Transverse colon (tissue), 4 donors: ENCODE measurements around the gene DQX1. TPM values are rescaled to one million over a fixed set of nuclear protein-coding genes. Genes with fewer than 3 reads are reported as not detected.

Experiments
- DNase-seq: peaks from one replicate; pipeline ENCODE4 v3.0.0-alpha.2; 2019
- H3K27ac ChIP-seq, 4 donors: fragments of 200-600 bp; sonication (generic); 2 replicates each; pipeline ENCODE4 v1.5.1; 2016 to 2018; ENCODE audit warnings: inconsistent platforms in 4 of 4
- H3K27me3 ChIP-seq: fragments of 200-600 bp; sonication (generic); 2 replicates; pipeline ENCODE4 v1.5.1; 2017; ENCODE audit warnings: inconsistent platforms
- H3K36me3 ChIP-seq, 4 donors: fragments of 200-600 bp; sonication (generic); 2 replicates each; pipeline ENCODE4 v1.5.1; 2017 to 2019; ENCODE audit warnings: inconsistent platforms in 4 of 4
- H3K4me1 ChIP-seq, 4 donors: fragments of 200-600 bp; sonication (generic); 2 replicates each; pipeline ENCODE4 v1.5.1; 2017 to 2020; ENCODE audit warnings: inconsistent platforms in 4 of 4
- H3K4me3 ChIP-seq, 4 donors: fragments of 200-600 bp; sonication (generic); 1 replicate in 1 of 4; 2 replicates in 3 of 4; pipeline versions ENCODE4 v1.5.1 to v1.6.1; 2017 to 2019; ENCODE audit warnings: inconsistent platforms in 4 of 4
- H3K9me3 ChIP-seq, 2 donors: fragments of 200-600 bp; sonication (generic); 2 replicates each; pipeline ENCODE4 v1.5.1; 2017 to 2019; ENCODE audit warnings: inconsistent platforms in 2 of 2
- EP300 ChIP-seq: sonication (generic); formaldehyde crosslinking; IDR thresholded peaks from one replicate; pipeline ENCODE4 v1.6.1; 2017; ENCODE audit warnings: antibody characterized with exemption, low read depth
- POLR2A ChIP-seq: fragments of 450-650 bp; IDR thresholded peaks from one replicate; pipeline ENCODE4 v1.6.1; 2016; ENCODE audit warnings: antibody characterized with exemption, mild to moderate bottlenecking, moderate library complexity
- POLR2AphosphoS5 ChIP-seq, 3 donors: sonication (generic); formaldehyde crosslinking; IDR thresholded peaks; one replicate each; pipeline ENCODE4 v1.6.1; 2016; ENCODE audit warnings: antibody characterized with exemption in 3 of 3
- WGBS, 2 donors: methylation state at CpG; one replicate each; pipeline ENCODE4 v1.1.5; 2018; ENCODE audit warnings: low coverage in 1 of 2; 5-methylcytosine and 5-hydroxymethylcytosine counted together
- in situ Hi-C, 4 donors: fragments of 200-750 bp; cut with MboI; loops; one replicate each; pipeline versions ENCODE4 v1.15.0 to v1.15.1; 2017; ENCODE audit warnings: low sequenced_read_pairs in 3 of 4, low pct_ligation_motif_present in 1 of 4, low pct_unique_long_range_greater_than_20kb in 1 of 4
- intact Hi-C: fragments of 100-400 bp; cut with DNase I; formaldehyde crosslinking; loops from one replicate; pipeline ENCODE4 v1.15.1; 2023; ENCODE audit warnings: low total_unique reads
- total RNA-seq, 4 donors: library from RNA; depleted of rRNA; stranded (reverse); fragments of >200 nt; gene quantifications; one replicate each; pipeline ENCODE4 v1.1.0, GENCODE V29; 2016
- TF ChIP-seq, protein P1 (sequence below), 5 experiments: fragments of 200-600 bp in 3 of 5; fragments of 450-650 bp in 2 of 5; sonication (generic) in 3 of 5; IDR thresholded peaks; 1 replicate in 2 of 5; 2 replicates in 3 of 5; pipeline ENCODE4 v1.5.1; 2016 to 2017; ENCODE audit warnings: antibody characterized with exemption in 5 of 5, inconsistent platforms in 3 of 5, mild to moderate bottlenecking in 2 of 5, moderate library complexity in 1 of 5

The DQX1 gene
- total RNA-seq, 4 donors from 2014 or later: 32.4 to 194 (median 53.1) TPM

GRCh38 chr2:74502147-74502719, 23.8 kb downstream of the DQX1 start:
- Histone ChIP-seq H3K36me3 (no peaks in the 10 kb centered on the region), H3K27me3 (peaks cover 42% of the 10 kb centered on the region), H3K9me3 (no peaks in the 10 kb centered on the region), H3K27ac (peak overlapping the region; percentile 85 to 90 (median 86)), H3K4me1 (peaks cover 30 to 75% (median 61%) of the 10 kb centered on the region in 4 donors), H3K4me3 (peak overlapping the region; percentile 46 to 59 (median 51))
- intact Hi-C loops (no loop called here), in situ Hi-C loops (loop anchor here in 1 of 4 donors (5.0 kb wide), 1 partner anchor 75 kb away; no protein-coding TSS in a partner anchor)
- TF ChIP-seq EP300 (no peak), POLR2AphosphoS5 (IDR thresholded peaks at IDR 0.05) (peak in 2 of 3 donors; percentile 72 to 75), POLR2A (peak; percentile 1)
- peak; percentile 75 for DNase-seq
- WGBS, 2 donors: 21% methylated on average over 32 of the region's 32 CpGs; no CpG with 5 or more reads in 1 of the 2 donors

GRCh38 chr2:74501335-74502071, 24.5 kb downstream of the DQX1 start:
- Histone ChIP-seq H3K27ac (no peak overlapping the region), H3K36me3 (no peaks in the 10 kb centered on the region), H3K27me3 (peaks cover 42% of the 10 kb centered on the region), H3K9me3 (no peaks in the 10 kb centered on the region), H3K4me1 (peaks cover 27 to 71% (median 57%) of the 10 kb centered on the region in 4 donors), H3K4me3 (peak overlapping the region in 1 of 4 donors; percentile 54)
- TF ChIP-seq POLR2AphosphoS5 (IDR thresholded peaks at IDR 0.05) (no peak), POLR2A (no peak)
- TF ChIP-seq, protein P1, sequence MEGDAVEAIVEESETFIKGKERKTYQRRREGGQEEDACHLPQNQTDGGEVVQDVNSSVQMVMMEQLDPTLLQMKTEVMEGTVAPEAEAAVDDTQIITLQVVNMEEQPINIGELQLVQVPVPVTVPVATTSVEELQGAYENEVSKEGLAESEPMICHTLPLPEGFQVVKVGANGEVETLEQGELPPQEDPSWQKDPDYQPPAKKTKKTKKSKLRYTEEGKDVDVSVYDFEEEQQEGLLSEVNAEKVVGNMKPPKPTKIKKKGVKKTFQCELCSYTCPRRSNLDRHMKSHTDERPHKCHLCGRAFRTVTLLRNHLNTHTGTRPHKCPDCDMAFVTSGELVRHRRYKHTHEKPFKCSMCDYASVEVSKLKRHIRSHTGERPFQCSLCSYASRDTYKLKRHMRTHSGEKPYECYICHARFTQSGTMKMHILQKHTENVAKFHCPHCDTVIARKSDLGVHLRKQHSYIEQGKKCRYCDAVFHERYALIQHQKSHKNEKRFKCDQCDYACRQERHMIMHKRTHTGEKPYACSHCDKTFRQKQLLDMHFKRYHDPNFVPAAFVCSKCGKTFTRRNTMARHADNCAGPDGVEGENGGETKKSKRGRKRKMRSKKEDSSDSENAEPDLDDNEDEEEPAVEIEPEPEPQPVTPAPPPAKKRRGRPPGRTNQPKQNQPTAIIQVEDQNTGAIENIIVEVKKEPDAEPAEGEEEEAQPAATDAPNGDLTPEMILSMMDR (IDR thresholded peaks at IDR 0.05): no peak
- WGBS, 2 donors: 84 to 91% methylated on average over 6 to 18 of the region's 18 CpGs
- no peak for DNase-seq
- in situ Hi-C loops (loop anchor here in 1 of 4 donors (5.0 kb wide), 1 partner anchor 76 kb away; no protein-coding TSS in a partner anchor), intact Hi-C loops (no loop called here)

DNA sequence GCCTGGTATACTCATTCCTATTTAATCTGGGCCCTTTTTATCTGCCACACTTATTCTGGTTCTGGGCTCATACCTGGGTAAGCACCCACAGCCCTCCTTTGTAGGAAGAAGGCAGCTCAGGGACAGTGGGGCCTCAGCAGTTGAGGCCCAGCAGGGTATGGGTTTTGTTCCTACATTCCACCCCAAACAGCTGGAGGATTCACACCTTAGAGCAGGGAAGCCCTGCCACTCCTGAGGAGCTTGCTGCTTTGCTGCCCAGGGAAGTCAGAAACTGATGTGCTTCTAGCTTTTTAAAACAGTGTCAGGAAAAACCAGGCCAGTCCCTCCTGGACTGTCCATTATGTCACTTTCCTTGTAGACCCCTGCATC, 25.5 kb downstream of the DQX1 start:
- H3K27me3 ChIP-seq: peaks cover 42% of the 10 kb centered on the region
- intact Hi-C loops: no loop called here
- no peak overlapping the region for H3K4me3 ChIP-seq
- no peak overlapping the region for H3K27ac ChIP-seq
- no peaks in the 10 kb centered on the region for H3K9me3 ChIP-seq
- DNase-seq: no peak
- TF ChIP-seq POLR2AphosphoS5 (IDR thresholded peaks at IDR 0.05) (no peak), POLR2A (no peak), EP300 (no peak)
- TF ChIP-seq, protein P1 (IDR thresholded peaks at IDR 0.05): no peak
- H3K36me3 ChIP-seq: no peaks in the 10 kb centered on the region
- H3K4me1 ChIP-seq: peaks cover 19 to 62% (median 47%) of the 10 kb centered on the region in 4 donors
- in situ Hi-C loops: loop anchor here in 1 of 4 donors (5.0 kb wide), 1 partner anchor 77 kb away; no protein-coding TSS in a partner anchor

- Histone ChIP-seq H3K27ac (no peak overlapping the region), H3K4me1 (peaks cover 19 to 57% (median 45%) of the 10 kb centered on the region in 4 donors)
- in situ Hi-C loops: loop anchor here in 3 of 4 donors (5.0 to 25.0 kb wide), 2 partner anchors 77 to 87 kb away; no protein-coding TSS in a partner anchor
Observed at GRCh38 chr2:74499940-74500577, 26.0 kb downstream of the DQX1 start.

More at GRCh38 chr2:74499940-74500577, 26.0 kb downstream of the DQX1 start:
- Histone ChIP-seq H3K4me3 (peak overlapping the region in 1 of 4 donors; percentile 50), H3K27me3 (peaks cover 42% of the 10 kb centered on the region), H3K36me3 (no peaks in the 10 kb centered on the region), H3K9me3 (no peaks in the 10 kb centered on the region)
- intact Hi-C loops: no loop called here
- TF ChIP-seq EP300: no peak
- TF ChIP-seq POLR2A: no peak
- TF ChIP-seq, protein P1 (IDR thresholded peaks at IDR 0.05): no peak
- no peak for TF ChIP-seq POLR2AphosphoS5 (IDR thresholded peaks at IDR 0.05)
- DNase-seq: no peak
- 62 to 67% methylated on average over 1 to 14 of the region's 15 CpGs for WGBS, 2 donors
